Ishikawa (cell line): ENCODE results near the gene PELI2.

ENCODE experiments used
- CEBPB ChIP-seq: IDR thresholded peaks from 2 replicates; pipeline ENCODE4 v1.6.1; 2012
- CREB1 ChIP-seq: IDR thresholded peaks from 2 replicates; pipeline ENCODE4 v1.6.1; 2012; ENCODE audit warnings: low read depth
- EGR1 ChIP-seq: IDR thresholded peaks from 2 replicates; pipeline ENCODE4 v1.6.1; 2012
- EP300 ChIP-seq: IDR thresholded peaks from 2 replicates; pipeline ENCODE4 v1.6.1; 2012; ENCODE audit warnings: borderline replicate concordance
- FOXM1 ChIP-seq: IDR thresholded peaks from 2 replicates; pipeline ENCODE4 v1.6.1; 2012; ENCODE audit warnings: low read depth, borderline replicate concordance
- MAX ChIP-seq: IDR thresholded peaks from 2 replicates; pipeline ENCODE4 v1.6.1; 2012
- NFIC ChIP-seq: IDR thresholded peaks from 2 replicates; pipeline ENCODE4 v1.6.1; 2012
- RAD21 ChIP-seq: IDR thresholded peaks from 2 replicates; pipeline ENCODE4 v1.6.1; 2012; ENCODE audit warnings: low read depth
- REST ChIP-seq: IDR thresholded peaks from 2 replicates; pipeline ENCODE4 v1.6.1; 2012; ENCODE audit warnings: low read depth, mild to moderate bottlenecking
- TAF1 ChIP-seq: IDR thresholded peaks from 2 replicates; pipeline ENCODE4 v1.6.1; 2012; ENCODE audit warnings: low read depth, mild to moderate bottlenecking
- TCF12 ChIP-seq: IDR thresholded peaks from 2 replicates; pipeline ENCODE4 v1.6.1; 2012; ENCODE audit warnings: low read depth
- TEAD4 ChIP-seq: IDR thresholded peaks from 2 replicates; pipeline ENCODE4 v1.6.1; 2012
- USF1 ChIP-seq: IDR thresholded peaks from 2 replicates; pipeline ENCODE4 v1.6.1; 2012
- YY1 ChIP-seq: IDR thresholded peaks from 2 replicates; pipeline ENCODE4 v1.6.1; 2012; ENCODE audit warnings: low read depth
- ZBTB7A ChIP-seq: IDR thresholded peaks from 2 replicates; pipeline ENCODE4 v1.6.1; 2012; ENCODE audit warnings: low read depth

The PELI2 gene

GRCh38 chr14:56131865-56132833 lies 13.9 kb downstream of the PELI2 start:
- TF ChIP-seq TAF1 (no peak), TCF12 (no peak), CEBPB (no peak), YY1 (no peak), NFIC (no peak), EP300 (no peak)

GRCh38 chr14:56133547-56133946 lies 15.3 kb downstream of the PELI2 start:
- no peak for TF ChIP-seq RAD21
- no peak for TF ChIP-seq NFIC
- no peak for TF ChIP-seq TCF12
- no peak for TF ChIP-seq MAX
- TF ChIP-seq TEAD4: no peak
- TF ChIP-seq USF1: no peak
- TF ChIP-seq CEBPB: no peak
- no peak for TF ChIP-seq YY1
- TF ChIP-seq CREB1: no peak
- no peak for TF ChIP-seq TAF1
- TF ChIP-seq EGR1: no peak
- no peak for TF ChIP-seq REST
- TF ChIP-seq ZBTB7A: no peak
- TF ChIP-seq EP300: no peak
- TF ChIP-seq FOXM1: no peak

GRCh38 chr14:56135001-56135400 lies 16.8 kb downstream of the PELI2 start:
- TF ChIP-seq EP300 (no peak), ZBTB7A (no peak), EGR1 (no peak), REST (no peak), MAX (no peak), CREB1 (no peak), TAF1 (no peak), NFIC (no peak), CEBPB (no peak), FOXM1 (no peak), YY1 (no peak), TCF12 (no peak), TEAD4 (no peak), USF1 (no peak)

GRCh38 chr14:56135668-56136067 lies 17.5 kb downstream of the PELI2 start:
- TF ChIP-seq RAD21 (no peak), TAF1 (no peak), TCF12 (no peak), USF1 (no peak), EGR1 (no peak), ZBTB7A (no peak), TEAD4 (no peak), YY1 (no peak), CREB1 (no peak), REST (no peak), CEBPB (no peak)
